Stimulated activated CD8-positive, alpha-beta memory T cell treated with anti-CD3 and anti-CD28 coated beads, Interleukin-12 subunit alpha, Interleukin-12 subunit beta, amount 100 ng/mL, for 24 hours (primary cell): ENCODE results near the gene CBX7.
A peak's percentile ranks its signal among the peaks of the same experiment; 100 is the strongest.

Experiments
- DNase-seq: peaks from one replicate; pipeline ENCODE4 v3.0.0-alpha.2; 2020; ENCODE audit errors: extremely low read depth

Gene CBX7

GRCh38 chr22:39123751-39124581 is 28.5 kb downstream of the CBX7 start:
- DNase-seq, result no peak

GRCh38 chr22:39122772-39123470 is 29.6 kb downstream of the CBX7 start:
- no peak for DNase-seq

- no peak for DNase-seq
These were observed 31.5 kb downstream of the CBX7 start for GRCh38 chr22:39120983-39121382.

- peak; percentile 46 for DNase-seq
These were observed 34.8 kb downstream of the CBX7 start for GRCh38 chr22:39117585-39118191.

GRCh38 chr22:39115977-39116621 is 36.4 kb downstream of the CBX7 start:
- no peak for DNase-seq

GRCh38 chr22:39115570-39115969 is 36.9 kb downstream of the CBX7 start:
- DNase-seq, result no peak

- DNase-seq, result no peak
These were observed 38.4 kb downstream of the CBX7 start for GRCh38 chr22:39114112-39114511.

GRCh38 chr22:39110631-39111561 is 41.6 kb downstream of the CBX7 start:
- DNase-seq, result no peak

- no peak for DNase-seq
These were observed 43.1 kb downstream of the CBX7 start for GRCh38 chr22:39109361-39109760.

- DNase-seq, result no peak
These were observed 44.0 kb downstream of the CBX7 start for GRCh38 chr22:39108487-39108886.

GRCh38 chr22:39106326-39106725 is 46.2 kb downstream of the CBX7 start:
- no peak for DNase-seq

- no peak for DNase-seq
These were observed 49.0 kb downstream of the CBX7 start for GRCh38 chr22:39103431-39103830.

- no peak for DNase-seq
These were observed 51.3 kb downstream of the CBX7 start for GRCh38 chr22:39101226-39101625.

GRCh38 chr22:39098576-39098975 is 53.9 kb downstream of the CBX7 start:
- DNase-seq, result no peak

GRCh38 chr22:39098026-39098425 is 54.5 kb downstream of the CBX7 start:
- no peak for DNase-seq

- DNase-seq, result no peak
These were observed 55.1 kb downstream of the CBX7 start, which contains the start of gene APOBEC3H for GRCh38 chr22:39097098-39098020. TSS of gene APOBEC3H (plus strand) at chr22:39097244. CDS start at chr22:39100279, 3,035 bp downstream.

- DNase-seq, result no peak
These were observed 56.5 kb downstream of the CBX7 start for GRCh38 chr22:39095971-39096370.

- no peak for DNase-seq
These were observed 57.6 kb downstream of the CBX7 start for GRCh38 chr22:39094717-39095389.

- DNase-seq, result no peak
These were observed 60.2 kb downstream of the CBX7 start for GRCh38 chr22:39092111-39092862.
